ENCODE data around the gene STX16.
"Not testable (repeated sequence)": the region's sequence is repeated elsewhere in the genome, so short reads cannot be mapped to it uniquely, and the experiment has no call there.

The STX16 gene

GRCh38 chr20:58712806-58713731 lies 62.0 kb downstream of the STX16 start:
- peak; percentile 17 for DNase-seq

DNA sequence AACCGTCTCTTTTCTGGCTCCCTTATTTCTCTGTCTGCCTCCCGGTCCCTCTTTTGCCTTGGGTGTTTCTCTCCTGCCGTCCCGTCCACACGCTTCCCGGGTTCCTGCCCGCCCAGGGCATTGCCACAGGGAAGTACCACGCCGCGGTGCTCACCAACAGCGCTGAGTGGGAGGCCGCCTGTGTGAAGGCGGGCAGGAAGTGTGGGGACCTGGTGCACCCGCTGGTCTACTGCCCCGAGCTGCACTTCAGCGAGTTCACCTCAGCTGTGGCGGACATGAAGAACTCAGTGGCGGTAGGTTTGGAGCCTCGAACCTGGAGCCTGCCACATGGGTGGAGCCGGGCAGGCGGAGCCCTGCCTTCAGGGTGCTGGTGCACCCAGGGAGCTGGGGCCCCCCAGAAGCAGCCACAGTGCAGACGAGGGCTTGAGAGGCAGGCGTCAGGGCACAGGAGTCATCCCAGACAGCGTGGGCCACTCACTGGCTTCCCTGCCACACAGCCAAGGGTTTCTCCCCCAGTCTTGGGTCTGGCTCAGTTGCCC lies 62.8 kb downstream of the STX16 start:
- DNase-seq = peak; percentile 14

GRCh38 chr20:58714340-58714922 lies 63.3 kb downstream of the STX16 start:
- DNase-seq = peak; percentile 12

DNA sequence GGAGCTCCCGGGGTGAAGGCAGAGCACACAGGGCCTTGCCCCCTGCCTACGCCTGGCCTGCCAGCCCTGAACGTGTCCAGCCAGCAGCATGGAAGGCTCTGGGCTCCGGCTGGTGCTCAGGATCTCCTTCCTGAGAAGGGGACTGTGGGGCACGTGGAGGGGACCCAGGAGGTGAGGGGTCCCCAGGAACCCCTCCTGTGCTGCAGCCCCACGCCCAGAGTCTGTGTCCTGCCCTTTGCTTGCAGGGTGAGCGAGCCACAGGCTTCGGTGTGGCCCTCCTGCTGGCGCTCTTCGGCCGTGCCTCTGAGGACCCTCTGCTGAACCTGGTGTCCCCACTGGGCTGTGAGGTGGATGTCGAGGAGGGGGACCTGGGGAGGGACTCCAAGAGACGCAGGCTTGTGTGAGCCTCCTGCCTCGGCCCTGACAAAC lies 63.9 kb downstream of the STX16 start:
- DNase-seq = peak; percentile 14

GRCh38 chr20:58715391-58715800 lies 64.3 kb downstream of the STX16 start:
- DNase-seq = peak; percentile 9

- DNase-seq = peak; percentile 17
Measured at GRCh38 chr20:58715801-58716475, 64.9 kb downstream of the STX16 start.

GRCh38 chr20:58716476-58717277 lies 65.6 kb downstream of the STX16 start:
- peak; percentile 20 for DNase-seq

GRCh38 chr20:58717278-58718091 lies 66.4 kb downstream of the STX16 start:
- peak; percentile 21 for DNase-seq

- peak; percentile 11 for DNase-seq
Measured at GRCh38 chr20:58718121-58718563, 67.1 kb downstream of the STX16 start.

- DNase-seq = peak; percentile 7
Measured at GRCh38 chr20:58718729-58719128, 67.6 kb downstream of the STX16 start.

DNA sequence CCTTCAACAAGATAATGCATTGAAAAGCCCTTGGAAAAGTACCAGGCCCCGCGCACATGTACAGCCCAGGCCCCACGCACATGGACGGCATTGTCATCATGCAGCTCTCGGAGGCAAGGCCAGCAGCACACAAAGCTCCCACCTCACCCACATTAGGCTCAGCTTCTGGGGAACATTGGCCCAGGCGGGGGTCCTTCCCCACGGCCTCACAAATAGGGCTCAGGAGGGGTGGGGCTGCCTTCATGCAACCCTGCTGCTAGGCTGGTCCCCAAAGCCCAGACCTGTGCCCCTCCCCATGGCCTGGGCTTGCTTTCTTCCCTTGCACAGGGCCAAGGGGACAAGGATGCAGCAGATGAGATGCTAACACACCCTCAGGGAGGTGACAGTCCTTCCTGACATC lies 68.2 kb downstream of the STX16 start:
- DNase-seq = peak; percentile 17

GRCh38 chr20:58719971-58720371 lies 68.9 kb downstream of the STX16 start:
- DNase-seq = peak; percentile 14

DNA sequence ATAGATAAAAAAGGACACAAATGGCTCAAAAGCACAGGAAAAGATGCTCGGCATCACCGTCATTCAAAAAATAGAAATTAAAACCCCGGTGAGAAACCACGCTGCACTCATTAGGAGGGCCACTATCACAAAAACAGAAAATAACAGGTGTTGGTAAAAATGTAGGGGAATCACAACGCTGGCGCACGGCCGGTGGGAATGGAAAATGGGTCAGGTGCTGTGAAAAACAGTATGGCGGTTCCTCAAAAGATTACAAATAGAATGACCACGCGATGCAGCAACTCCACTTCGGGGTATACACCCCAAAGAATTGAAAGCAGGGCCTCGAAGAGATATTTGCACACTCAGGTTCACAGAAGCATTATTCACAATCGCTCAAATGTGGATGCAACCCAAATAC lies 69.8 kb downstream of the STX16 start:
- no peak for DNase-seq

- DNase-seq = peak; percentile 17
Measured at GRCh38 chr20:58721951-58722778, 71.1 kb downstream of the STX16 start.

- peak; percentile 6 for DNase-seq
Measured at GRCh38 chr20:58722877-58723627, 72.0 kb downstream of the STX16 start.

DNA sequence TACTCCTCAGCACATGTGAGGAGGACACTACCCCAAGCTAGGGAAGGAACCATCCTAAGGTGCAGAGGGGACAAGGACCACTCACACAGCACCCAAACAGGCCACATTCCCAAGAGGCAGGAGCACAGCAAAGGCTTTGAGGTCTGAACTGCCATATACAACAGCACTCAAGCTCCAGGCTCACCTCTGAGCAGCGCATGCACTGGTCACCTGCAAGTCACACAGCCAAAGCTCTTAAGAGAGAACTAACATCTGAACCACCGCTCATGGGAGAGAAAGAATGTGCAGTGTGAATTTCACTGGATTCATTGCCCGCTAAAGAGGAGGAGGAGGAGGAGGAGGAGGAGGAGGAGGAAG lies 72.5 kb downstream of the STX16 start:
- no peak for DNase-seq

GRCh38 chr20:58726156-58726555 lies 75.1 kb downstream of the STX16 start:
- not testable (repeated sequence) for DNase-seq
